Testis (tissue), 3 donors: ENCODE measurements around the gene GUCD1. TPM values are rescaled to one million over a fixed set of nuclear protein-coding genes. Genes with fewer than 3 reads are reported as not detected.

Experiments
- DNase-seq: peaks from one replicate; pipeline ENCODE4 v3.0.0-alpha.2; 2019
- H3K27ac ChIP-seq, 2 donors: fragments of 200-600 bp; sonication (generic); one replicate each; pipeline ENCODE4 v1.5.1; 2019
- H3K27me3 ChIP-seq: fragments of 200-600 bp; sonication (generic); one replicate; pipeline ENCODE4 v1.5.1; 2019
- H3K36me3 ChIP-seq: fragments of 200-600 bp; sonication (generic); one replicate; pipeline ENCODE4 v1.5.1; 2017; ENCODE audit warnings: low read depth; ENCODE audit errors: missing control alignments
- H3K4me1 ChIP-seq: fragments of 200-600 bp; sonication (generic); one replicate; pipeline ENCODE4 v1.5.1; 2019
- H3K4me3 ChIP-seq, 2 donors: fragments of 200-600 bp; sonication (generic); one replicate each; pipeline ENCODE4 v1.5.1; 2017 to 2019
- H3K9me3 ChIP-seq: fragments of 200-600 bp; sonication (generic); one replicate; pipeline ENCODE4 v1.5.1; 2017
- POLR2A ChIP-seq: fragments of 450-650 bp; IDR thresholded peaks from one replicate; pipeline ENCODE4 v1.6.1; 2017; ENCODE audit warnings: antibody characterized with exemption, mild to moderate bottlenecking, moderate library complexity
- WGBS, 2 donors: methylation state at CpG; one replicate each; pipeline ENCODE4 v1.1.5; 2018; 5-methylcytosine and 5-hydroxymethylcytosine counted together
- intact Hi-C: fragments of 100-400 bp; cut with DNase I; formaldehyde crosslinking; loops from one replicate; pipeline ENCODE4 v1.15.1; 2023; ENCODE audit warnings: low total_unique reads
- polyA plus RNA-seq: library from polyadenylated mRNA; stranded (reverse); fragments of 350-450 nt; fragmentation: Illumina TruSeq; extraction: RNeasy Lipid Tissue Mini Kit (QIAGEN cat#74804); gene quantifications from one replicate; pipeline ENCODE4 v1.2.3, GENCODE V29; 2014; ENCODE audit warnings: low read depth, low replicate concordance; ENCODE audit not compliant: insufficient read depth
- total RNA-seq, 2 donors: library from RNA; depleted of rRNA; stranded (reverse); fragments of >200 nt; gene quantifications; one replicate each; pipeline ENCODE4 v1.2.3, GENCODE V29; 2016
- TF ChIP-seq, protein P1 (sequence below), 3 experiments: fragments of 450-650 bp in 2 of 3; fragments of 200-600 bp in 1 of 3; sonication (generic) in 1 of 3; IDR thresholded peaks; one replicate each; pipeline ENCODE4 v1.5.1; 2016 to 2019; ENCODE audit warnings: antibody characterized with exemption in 3 of 3, mild to moderate bottlenecking in 2 of 3, moderate library complexity in 1 of 3

Gene GUCD1
- total and polyA plus RNA-seq, 3 donors from 2014 or later = 91.7 to 123 (median 93.6) TPM

DNA sequence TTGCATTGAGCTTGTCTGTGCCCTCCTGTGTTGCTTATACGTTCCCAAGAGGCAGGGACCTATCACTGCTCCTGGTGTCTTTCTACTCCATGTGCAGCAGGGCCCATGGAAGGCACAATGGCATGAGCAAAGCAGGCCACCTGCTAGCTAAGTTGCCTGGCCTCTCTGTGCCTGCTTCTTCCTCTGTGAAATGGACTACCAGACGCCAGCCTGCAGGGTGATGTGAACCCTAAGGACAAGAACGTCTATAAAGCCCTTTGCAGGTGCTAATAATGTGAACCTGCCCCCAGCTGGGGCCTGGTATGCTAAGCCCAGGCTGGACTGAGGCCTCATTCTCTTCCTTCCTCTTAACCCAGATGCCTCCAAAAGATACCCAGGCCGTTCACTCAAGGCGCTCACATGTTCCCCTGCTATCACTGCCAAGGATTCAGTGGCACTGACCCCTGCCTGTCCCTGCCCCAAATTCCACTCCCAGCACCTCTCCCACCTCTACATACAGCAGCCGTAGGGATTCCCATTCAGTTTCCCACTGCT, 4.0 kb downstream of the GUCD1 start:
- Histone ChIP-seq H3K4me1 (peaks cover 19% of the 10 kb centered on the region), H3K36me3 (no peaks in the 10 kb centered on the region), H3K9me3 (no peaks in the 10 kb centered on the region), H3K4me3 (no peak overlapping the region), H3K27ac (no peak overlapping the region), H3K27me3 (no peaks in the 10 kb centered on the region)
- 73 to 79% methylated on average over 5 to 6 of the region's 6 CpGs for WGBS, 2 donors
- intact Hi-C loops = no loop called here
- TF ChIP-seq, protein P1, sequence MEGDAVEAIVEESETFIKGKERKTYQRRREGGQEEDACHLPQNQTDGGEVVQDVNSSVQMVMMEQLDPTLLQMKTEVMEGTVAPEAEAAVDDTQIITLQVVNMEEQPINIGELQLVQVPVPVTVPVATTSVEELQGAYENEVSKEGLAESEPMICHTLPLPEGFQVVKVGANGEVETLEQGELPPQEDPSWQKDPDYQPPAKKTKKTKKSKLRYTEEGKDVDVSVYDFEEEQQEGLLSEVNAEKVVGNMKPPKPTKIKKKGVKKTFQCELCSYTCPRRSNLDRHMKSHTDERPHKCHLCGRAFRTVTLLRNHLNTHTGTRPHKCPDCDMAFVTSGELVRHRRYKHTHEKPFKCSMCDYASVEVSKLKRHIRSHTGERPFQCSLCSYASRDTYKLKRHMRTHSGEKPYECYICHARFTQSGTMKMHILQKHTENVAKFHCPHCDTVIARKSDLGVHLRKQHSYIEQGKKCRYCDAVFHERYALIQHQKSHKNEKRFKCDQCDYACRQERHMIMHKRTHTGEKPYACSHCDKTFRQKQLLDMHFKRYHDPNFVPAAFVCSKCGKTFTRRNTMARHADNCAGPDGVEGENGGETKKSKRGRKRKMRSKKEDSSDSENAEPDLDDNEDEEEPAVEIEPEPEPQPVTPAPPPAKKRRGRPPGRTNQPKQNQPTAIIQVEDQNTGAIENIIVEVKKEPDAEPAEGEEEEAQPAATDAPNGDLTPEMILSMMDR (IDR thresholded peaks at IDR 0.05) = no peak
- TF ChIP-seq POLR2A = no peak
- no peak for DNase-seq

DNA sequence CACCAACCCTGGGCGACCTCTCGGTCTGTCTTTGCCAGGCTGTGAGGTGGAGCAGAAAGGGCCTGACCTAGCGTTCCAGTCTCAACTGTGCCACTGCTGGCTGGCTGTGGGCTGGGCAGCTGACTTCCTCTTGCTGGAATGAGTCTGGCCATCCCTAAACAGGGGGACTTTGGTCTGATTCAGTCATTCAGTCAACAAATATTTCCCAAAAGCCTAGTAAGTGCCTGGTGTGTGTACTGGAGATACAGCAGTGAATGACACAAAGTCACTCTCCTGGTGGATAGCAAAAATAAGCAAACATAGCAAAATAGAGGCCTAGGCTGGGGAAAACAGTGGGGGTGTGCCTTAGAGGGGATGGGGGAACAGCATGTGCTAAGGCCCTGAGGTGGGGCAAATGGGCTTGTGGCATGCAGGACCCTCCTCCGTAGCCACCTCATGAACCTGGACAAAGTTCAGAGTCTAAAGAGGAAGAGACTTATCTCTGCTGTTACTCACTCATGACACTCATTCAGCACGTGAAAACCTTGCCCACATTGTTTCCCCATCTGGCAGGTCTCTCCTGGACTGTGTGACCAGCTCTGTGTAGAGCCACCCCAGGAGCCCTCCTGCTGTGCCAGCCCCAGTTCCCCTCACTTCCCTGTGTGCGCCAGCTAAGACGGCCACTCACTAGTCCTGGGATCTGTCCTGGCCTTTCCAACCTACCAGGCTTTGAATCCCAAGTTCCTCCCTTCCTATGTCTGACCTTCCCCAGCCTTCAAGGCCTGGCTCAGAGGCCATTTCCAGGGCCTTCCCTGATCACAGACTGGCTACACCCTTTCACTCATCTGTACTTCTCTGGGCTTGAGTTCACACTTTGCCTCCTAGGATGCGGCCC, 4.7 kb downstream of the GUCD1 start:
- no peaks in the 10 kb centered on the region for H3K27me3 ChIP-seq
- H3K27ac ChIP-seq = no peak overlapping the region
- no peaks in the 10 kb centered on the region for H3K9me3 ChIP-seq
- H3K36me3 ChIP-seq = no peaks in the 10 kb centered on the region
- intact Hi-C loops = no loop called here
- TF ChIP-seq, protein P1 (IDR thresholded peaks at IDR 0.05) = no peak
- no peak for TF ChIP-seq POLR2A
- peaks cover 25% of the 10 kb centered on the region for H3K4me1 ChIP-seq
- DNase-seq = no peak
- 86 to 88% methylated on average over 8 of the region's 8 CpGs for WGBS, 2 donors
- H3K4me3 ChIP-seq = no peak overlapping the region

DNA sequence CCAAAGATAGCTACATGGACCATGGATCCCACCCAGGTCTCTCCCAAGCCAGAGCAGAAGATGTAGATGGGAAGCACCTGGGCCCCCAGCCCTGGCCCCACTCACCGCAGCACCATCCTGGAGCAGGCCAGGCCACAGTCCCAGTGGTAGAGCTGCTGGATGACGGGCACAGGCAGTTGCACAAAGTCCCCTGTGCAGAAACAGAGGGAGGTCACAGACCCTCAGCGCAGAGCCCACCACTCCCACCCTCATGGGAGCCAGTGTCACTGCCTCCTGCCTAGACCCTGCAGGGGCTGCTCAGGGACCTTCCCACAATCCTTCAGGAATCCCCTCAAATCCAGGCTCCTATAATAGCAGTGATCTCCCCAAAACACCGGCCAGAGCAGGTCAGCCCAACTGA, 6.1 kb downstream of the GUCD1 start:
- DNase-seq = no peak
- Histone ChIP-seq H3K27ac (no peak overlapping the region), H3K9me3 (no peaks in the 10 kb centered on the region), H3K4me3 (no peak overlapping the region), H3K27me3 (no peaks in the 10 kb centered on the region), H3K4me1 (peaks cover 30% of the 10 kb centered on the region), H3K36me3 (no peaks in the 10 kb centered on the region)
- WGBS, 2 donors = 98 to 100% methylated on average over 3 to 4 of the region's 4 CpGs
- TF ChIP-seq, protein P1 (IDR thresholded peaks at IDR 0.05) = no peak
- TF ChIP-seq POLR2A = no peak
- intact Hi-C loops = no loop called here

DNA sequence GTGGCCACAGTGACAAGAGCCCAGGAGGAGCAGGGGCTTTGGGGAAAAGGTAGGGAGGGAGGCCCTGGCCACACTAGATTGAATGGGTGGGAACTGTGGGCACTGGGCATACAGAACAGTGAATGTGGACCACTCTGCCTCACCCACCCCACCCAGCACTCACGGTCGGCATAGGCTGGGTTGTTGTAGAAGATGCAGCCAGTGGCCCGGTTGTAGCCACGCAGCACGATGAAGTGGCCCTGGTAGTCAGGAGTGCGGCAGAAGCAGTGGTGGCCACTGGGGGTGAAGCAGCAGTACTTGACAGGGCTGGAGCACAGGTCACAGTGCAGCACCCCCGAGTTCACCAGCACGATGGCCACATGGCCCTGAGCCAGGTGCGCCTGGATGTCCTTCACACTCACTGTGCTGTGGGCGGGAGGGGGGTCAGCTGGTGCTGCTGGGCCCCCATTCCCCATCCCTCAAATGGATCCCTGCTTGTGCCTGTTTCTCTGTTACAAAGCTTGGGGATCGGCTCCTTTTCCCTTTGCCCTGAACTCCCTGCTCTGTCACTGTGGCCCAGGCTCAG, 11.2 kb downstream of the GUCD1 start:
- intact Hi-C loops = no loop called here
- H3K9me3 ChIP-seq = no peaks in the 10 kb centered on the region

More for the DNA sequence above, 11.2 kb downstream of the GUCD1 start:
- Histone ChIP-seq H3K27me3 (no peaks in the 10 kb centered on the region), H3K4me1 (peaks cover 14% of the 10 kb centered on the region), H3K27ac (no peak overlapping the region), H3K4me3 (no peak overlapping the region), H3K36me3 (no peaks in the 10 kb centered on the region)
- 73 to 100% methylated on average over 6 to 11 of the region's 11 CpGs for whole genome bisulfite sequencing, 2 donors
- TF ChIP-seq, protein P1 (IDR thresholded peaks at IDR 0.05) = no peak
- TF ChIP-seq POLR2A = no peak
- DNase-seq = no peak
